ENCODE results near the gene AKR1C2. TPM values are rescaled to one million over a fixed set of nuclear protein-coding genes. Genes with fewer than 3 reads are reported as not detected.
"Not testable (repeated sequence)": the region's sequence is repeated elsewhere in the genome, so short reads cannot be mapped to it uniquely, and the experiment has no call there.

Gene AKR1C2
- total and polyA plus RNA-seq, 2 donors: 1.0 to 3.8 TPM

GRCh38 chr10:4956088-4956487, 47.6 kb downstream of the AKR1C2 start:
- not testable (repeated sequence) for H3K27me3 ChIP-seq (ENCODE audit: control insufficient read depth in 2 of 2, insufficient read depth in 1 of 2, low read length in 1 of 2); DNase-seq (ENCODE audit: low read depth in 6 of 9, low spot score in 9 of 9); H3K36me3 ChIP-seq (ENCODE audit: control insufficient read depth in 2 of 2, insufficient read depth in 2 of 2, low read length in 1 of 2); H3K4me3 ChIP-seq (ENCODE audit: low read length in 2 of 2); H3K4me1 ChIP-seq (ENCODE audit: control insufficient read depth in 2 of 2, insufficient read depth in 2 of 2, low read length in 2 of 2); H3K9me3 ChIP-seq (ENCODE audit: control insufficient read depth in 2 of 2, insufficient read depth in 1 of 2, low read length in 1 of 2); H3K27ac ChIP-seq (ENCODE audit: low read depth in 1 of 2, low read length in 1 of 2)
- WGBS: 84% methylated on average over 6 of the region's 7 CpGs

- no peak for DNase-seq (ENCODE audit: low read depth in 6 of 9, low spot score in 9 of 9)
- Histone ChIP-seq H3K4me1 (ENCODE audit: control insufficient read depth in 2 of 2, insufficient read depth in 2 of 2, low read length in 2 of 2) (no peaks in the 10 kb centered on the region), H3K27ac (ENCODE audit: low read depth in 1 of 2, low read length in 1 of 2) (no peak overlapping the region), H3K9me3 (ENCODE audit: control insufficient read depth in 2 of 2, insufficient read depth in 1 of 2, low read length in 1 of 2) (no peaks in the 10 kb centered on the region), H3K27me3 (ENCODE audit: control insufficient read depth in 2 of 2, insufficient read depth in 1 of 2, low read length in 1 of 2) (no peaks in the 10 kb centered on the region), H3K4me3 (ENCODE audit: low read length in 2 of 2) (no peak overlapping the region), H3K36me3 (ENCODE audit: control insufficient read depth in 2 of 2, insufficient read depth in 2 of 2, low read length in 1 of 2) (no peaks in the 10 kb centered on the region)
These were observed 50.3 kb downstream of the AKR1C2 start for GRCh38 chr10:4953405-4953804.

GRCh38 chr10:4951512-4952162, 52.0 kb downstream of the AKR1C2 start:
- H3K36me3 ChIP-seq (ENCODE audit: control insufficient read depth in 2 of 2, insufficient read depth in 2 of 2, low read length in 1 of 2); H3K27ac ChIP-seq (ENCODE audit: low read depth in 1 of 2, low read length in 1 of 2); H3K27me3 ChIP-seq (ENCODE audit: control insufficient read depth in 2 of 2, insufficient read depth in 1 of 2, low read length in 1 of 2); H3K9me3 ChIP-seq (ENCODE audit: control insufficient read depth in 2 of 2, insufficient read depth in 1 of 2, low read length in 1 of 2); DNase-seq (ENCODE audit: low read depth in 6 of 9, low spot score in 9 of 9); H3K4me1 ChIP-seq (ENCODE audit: control insufficient read depth in 2 of 2, insufficient read depth in 2 of 2, low read length in 2 of 2); H3K4me3 ChIP-seq (ENCODE audit: low read length in 2 of 2): not testable (repeated sequence)
- 93% methylated on average over 5 of the region's 5 CpGs for WGBS

GRCh38 chr10:4947635-4948596, 55.7 kb downstream of the AKR1C2 start:
- DNase-seq (ENCODE audit: low read depth in 6 of 9, low spot score in 9 of 9): no peak
- no peaks in the 10 kb centered on the region for H3K36me3 ChIP-seq (ENCODE audit: control insufficient read depth in 2 of 2, insufficient read depth in 2 of 2, low read length in 1 of 2)
- H3K9me3 ChIP-seq (ENCODE audit: control insufficient read depth in 2 of 2, insufficient read depth in 1 of 2, low read length in 1 of 2): no peaks in the 10 kb centered on the region
- H3K27ac ChIP-seq (ENCODE audit: low read depth in 1 of 2, low read length in 1 of 2): no peak overlapping the region
- no peaks in the 10 kb centered on the region for H3K4me1 ChIP-seq (ENCODE audit: control insufficient read depth in 2 of 2, insufficient read depth in 2 of 2, low read length in 2 of 2)
- no peaks in the 10 kb centered on the region for H3K27me3 ChIP-seq (ENCODE audit: control insufficient read depth in 2 of 2, insufficient read depth in 1 of 2, low read length in 1 of 2)
- WGBS: 95% methylated on average over 5 of the region's 5 CpGs
- no peak overlapping the region for H3K4me3 ChIP-seq (ENCODE audit: low read length in 2 of 2)

DNA sequence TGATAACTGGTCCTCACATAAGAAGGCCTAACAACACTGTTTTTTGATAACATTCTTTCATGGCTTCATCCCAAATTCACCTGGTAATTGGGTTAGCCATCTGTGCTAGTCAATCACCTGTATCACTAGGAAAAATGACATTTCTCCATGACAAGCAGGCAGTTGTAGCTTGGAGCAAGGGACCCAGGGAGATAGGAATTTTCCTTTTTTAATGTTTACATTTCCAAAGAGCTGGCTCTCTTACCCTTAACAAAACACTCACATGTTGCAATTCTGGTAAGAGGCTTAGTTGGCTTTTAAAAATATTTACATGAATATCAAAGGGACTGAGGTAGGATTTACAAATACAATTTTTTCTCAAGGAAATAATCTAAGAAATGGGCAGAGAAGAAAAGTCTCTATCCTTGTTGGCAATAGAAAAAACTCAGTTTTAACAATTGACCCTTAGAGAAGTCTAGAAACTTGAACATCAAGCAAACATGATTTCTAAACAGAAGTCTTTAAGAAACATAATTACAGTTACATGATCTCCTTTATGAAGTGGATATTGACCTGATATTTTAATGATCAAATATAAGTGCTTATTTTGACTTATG, 56.5 kb downstream of the AKR1C2 start:
- Histone ChIP-seq H3K4me3 (ENCODE audit: low read length in 2 of 2) (no peak overlapping the region), H3K27me3 (ENCODE audit: control insufficient read depth in 2 of 2, insufficient read depth in 1 of 2, low read length in 1 of 2) (no peaks in the 10 kb centered on the region), H3K9me3 (ENCODE audit: control insufficient read depth in 2 of 2, insufficient read depth in 1 of 2, low read length in 1 of 2) (no peaks in the 10 kb centered on the region), H3K36me3 (ENCODE audit: control insufficient read depth in 2 of 2, insufficient read depth in 2 of 2, low read length in 1 of 2) (no peaks in the 10 kb centered on the region), H3K27ac (ENCODE audit: low read depth in 1 of 2, low read length in 1 of 2) (no peak overlapping the region), H3K4me1 (ENCODE audit: control insufficient read depth in 2 of 2, insufficient read depth in 2 of 2, low read length in 2 of 2) (no peaks in the 10 kb centered on the region)
- DNase-seq (ENCODE audit: low read depth in 6 of 9, low spot score in 9 of 9): no peak

DNA sequence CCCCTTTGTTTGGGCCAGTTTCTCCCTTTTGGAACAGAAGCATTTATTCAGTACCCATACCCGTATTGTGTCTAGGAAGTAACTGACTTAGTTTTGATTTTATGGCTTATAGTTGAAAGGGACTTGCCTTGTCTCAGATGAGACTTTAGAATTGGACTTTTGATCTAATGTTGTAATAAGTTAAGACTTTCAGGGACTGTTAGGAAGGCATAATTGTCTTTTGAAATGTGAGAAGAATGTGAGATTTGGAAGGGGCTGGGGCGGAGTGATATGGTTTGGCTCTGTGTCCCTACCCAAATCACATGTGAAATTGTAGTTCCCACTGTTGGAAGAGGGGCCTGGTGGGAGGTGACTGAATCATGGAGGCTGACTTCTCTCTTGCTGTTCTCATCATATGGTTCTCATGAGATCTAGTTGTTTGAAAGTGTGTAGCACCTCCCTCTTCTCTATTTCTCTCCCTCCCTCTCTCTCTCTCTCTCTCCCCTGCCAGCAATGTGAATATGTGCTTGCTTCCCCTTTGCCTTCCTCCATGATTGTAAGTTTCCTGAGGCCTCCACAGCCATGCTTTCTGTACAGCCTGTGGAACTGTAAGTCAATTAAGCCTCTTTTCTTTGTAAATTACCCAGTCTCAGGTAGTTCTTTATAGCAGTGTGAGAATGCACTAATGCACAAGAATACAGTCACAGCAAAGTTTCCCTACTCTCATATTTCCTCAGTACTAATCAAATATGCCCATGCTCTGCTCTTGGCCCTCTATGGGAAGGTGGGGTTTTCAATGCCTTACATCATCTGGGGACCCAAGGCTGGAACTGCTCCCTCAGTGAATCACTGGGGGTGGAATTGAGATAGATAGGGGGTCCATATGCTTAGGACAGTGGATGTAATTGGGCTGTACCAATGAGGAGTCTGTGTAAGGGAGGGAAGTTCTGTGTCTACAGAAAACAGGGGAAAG, 57.6 kb downstream of the AKR1C2 start:
- no peaks in the 10 kb centered on the region for H3K9me3 ChIP-seq (ENCODE audit: control insufficient read depth in 2 of 2, insufficient read depth in 1 of 2, low read length in 1 of 2)
- no peak for DNase-seq (ENCODE audit: low read depth in 6 of 9, low spot score in 9 of 9)
- no peaks in the 10 kb centered on the region for H3K27me3 ChIP-seq (ENCODE audit: control insufficient read depth in 2 of 2, insufficient read depth in 1 of 2, low read length in 1 of 2)
- no peaks in the 10 kb centered on the region for H3K36me3 ChIP-seq (ENCODE audit: control insufficient read depth in 2 of 2, insufficient read depth in 2 of 2, low read length in 1 of 2)
- no peak overlapping the region for H3K4me3 ChIP-seq (ENCODE audit: low read length in 2 of 2)
- no peak overlapping the region for H3K27ac ChIP-seq (ENCODE audit: low read depth in 1 of 2, low read length in 1 of 2)
- WGBS: 97% methylated on average over 2 of the region's 2 CpGs
- H3K4me1 ChIP-seq (ENCODE audit: control insufficient read depth in 2 of 2, insufficient read depth in 2 of 2, low read length in 2 of 2): no peaks in the 10 kb centered on the region

GRCh38 chr10:4944841-4945240, 58.8 kb downstream of the AKR1C2 start:
- Histone ChIP-seq H3K9me3 (ENCODE audit: control insufficient read depth in 2 of 2, insufficient read depth in 1 of 2, low read length in 1 of 2) (no peaks in the 10 kb centered on the region), H3K4me1 (ENCODE audit: control insufficient read depth in 2 of 2, insufficient read depth in 2 of 2, low read length in 2 of 2) (no peaks in the 10 kb centered on the region), H3K36me3 (ENCODE audit: control insufficient read depth in 2 of 2, insufficient read depth in 2 of 2, low read length in 1 of 2) (no peaks in the 10 kb centered on the region), H3K4me3 (ENCODE audit: low read length in 2 of 2) (no peak overlapping the region), H3K27me3 (ENCODE audit: control insufficient read depth in 2 of 2, insufficient read depth in 1 of 2, low read length in 1 of 2) (no peaks in the 10 kb centered on the region), H3K27ac (ENCODE audit: low read depth in 1 of 2, low read length in 1 of 2) (no peak overlapping the region)
- no peak for DNase-seq (ENCODE audit: low read depth in 6 of 9, low spot score in 9 of 9)
- 100% methylated on average over 1 of the region's 1 CpG for WGBS

GRCh38 chr10:4943821-4944220, 59.8 kb downstream of the AKR1C2 start:
- Histone ChIP-seq H3K9me3 (ENCODE audit: control insufficient read depth in 2 of 2, insufficient read depth in 1 of 2, low read length in 1 of 2) (no peaks in the 10 kb centered on the region), H3K36me3 (ENCODE audit: control insufficient read depth in 2 of 2, insufficient read depth in 2 of 2, low read length in 1 of 2) (no peaks in the 10 kb centered on the region), H3K27me3 (ENCODE audit: control insufficient read depth in 2 of 2, insufficient read depth in 1 of 2, low read length in 1 of 2) (no peaks in the 10 kb centered on the region), H3K27ac (ENCODE audit: low read depth in 1 of 2, low read length in 1 of 2) (no peak overlapping the region), H3K4me3 (ENCODE audit: low read length in 2 of 2) (no peak overlapping the region), H3K4me1 (ENCODE audit: control insufficient read depth in 2 of 2, insufficient read depth in 2 of 2, low read length in 2 of 2) (no peaks in the 10 kb centered on the region)
- 98% methylated on average over 2 of the region's 2 CpGs for WGBS
- no peak for DNase-seq (ENCODE audit: low read depth in 6 of 9, low spot score in 9 of 9)

Data from thymus (tissue), 11 donors.